ENCODE measurements around the gene ABCC4. TPM values are rescaled to one million over a fixed set of nuclear protein-coding genes. Genes with fewer than 3 reads are reported as not detected.

The ABCC4 gene, protein sequence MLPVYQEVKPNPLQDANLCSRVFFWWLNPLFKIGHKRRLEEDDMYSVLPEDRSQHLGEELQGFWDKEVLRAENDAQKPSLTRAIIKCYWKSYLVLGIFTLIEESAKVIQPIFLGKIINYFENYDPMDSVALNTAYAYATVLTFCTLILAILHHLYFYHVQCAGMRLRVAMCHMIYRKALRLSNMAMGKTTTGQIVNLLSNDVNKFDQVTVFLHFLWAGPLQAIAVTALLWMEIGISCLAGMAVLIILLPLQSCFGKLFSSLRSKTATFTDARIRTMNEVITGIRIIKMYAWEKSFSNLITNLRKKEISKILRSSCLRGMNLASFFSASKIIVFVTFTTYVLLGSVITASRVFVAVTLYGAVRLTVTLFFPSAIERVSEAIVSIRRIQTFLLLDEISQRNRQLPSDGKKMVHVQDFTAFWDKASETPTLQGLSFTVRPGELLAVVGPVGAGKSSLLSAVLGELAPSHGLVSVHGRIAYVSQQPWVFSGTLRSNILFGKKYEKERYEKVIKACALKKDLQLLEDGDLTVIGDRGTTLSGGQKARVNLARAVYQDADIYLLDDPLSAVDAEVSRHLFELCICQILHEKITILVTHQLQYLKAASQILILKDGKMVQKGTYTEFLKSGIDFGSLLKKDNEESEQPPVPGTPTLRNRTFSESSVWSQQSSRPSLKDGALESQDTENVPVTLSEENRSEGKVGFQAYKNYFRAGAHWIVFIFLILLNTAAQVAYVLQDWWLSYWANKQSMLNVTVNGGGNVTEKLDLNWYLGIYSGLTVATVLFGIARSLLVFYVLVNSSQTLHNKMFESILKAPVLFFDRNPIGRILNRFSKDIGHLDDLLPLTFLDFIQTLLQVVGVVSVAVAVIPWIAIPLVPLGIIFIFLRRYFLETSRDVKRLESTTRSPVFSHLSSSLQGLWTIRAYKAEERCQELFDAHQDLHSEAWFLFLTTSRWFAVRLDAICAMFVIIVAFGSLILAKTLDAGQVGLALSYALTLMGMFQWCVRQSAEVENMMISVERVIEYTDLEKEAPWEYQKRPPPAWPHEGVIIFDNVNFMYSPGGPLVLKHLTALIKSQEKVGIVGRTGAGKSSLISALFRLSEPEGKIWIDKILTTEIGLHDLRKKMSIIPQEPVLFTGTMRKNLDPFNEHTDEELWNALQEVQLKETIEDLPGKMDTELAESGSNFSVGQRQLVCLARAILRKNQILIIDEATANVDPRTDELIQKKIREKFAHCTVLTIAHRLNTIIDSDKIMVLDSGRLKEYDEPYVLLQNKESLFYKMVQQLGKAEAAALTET (N-terminal part only)
- 44.1 and 53.5 TPM in 2 replicates for total RNA-seq

DNA sequence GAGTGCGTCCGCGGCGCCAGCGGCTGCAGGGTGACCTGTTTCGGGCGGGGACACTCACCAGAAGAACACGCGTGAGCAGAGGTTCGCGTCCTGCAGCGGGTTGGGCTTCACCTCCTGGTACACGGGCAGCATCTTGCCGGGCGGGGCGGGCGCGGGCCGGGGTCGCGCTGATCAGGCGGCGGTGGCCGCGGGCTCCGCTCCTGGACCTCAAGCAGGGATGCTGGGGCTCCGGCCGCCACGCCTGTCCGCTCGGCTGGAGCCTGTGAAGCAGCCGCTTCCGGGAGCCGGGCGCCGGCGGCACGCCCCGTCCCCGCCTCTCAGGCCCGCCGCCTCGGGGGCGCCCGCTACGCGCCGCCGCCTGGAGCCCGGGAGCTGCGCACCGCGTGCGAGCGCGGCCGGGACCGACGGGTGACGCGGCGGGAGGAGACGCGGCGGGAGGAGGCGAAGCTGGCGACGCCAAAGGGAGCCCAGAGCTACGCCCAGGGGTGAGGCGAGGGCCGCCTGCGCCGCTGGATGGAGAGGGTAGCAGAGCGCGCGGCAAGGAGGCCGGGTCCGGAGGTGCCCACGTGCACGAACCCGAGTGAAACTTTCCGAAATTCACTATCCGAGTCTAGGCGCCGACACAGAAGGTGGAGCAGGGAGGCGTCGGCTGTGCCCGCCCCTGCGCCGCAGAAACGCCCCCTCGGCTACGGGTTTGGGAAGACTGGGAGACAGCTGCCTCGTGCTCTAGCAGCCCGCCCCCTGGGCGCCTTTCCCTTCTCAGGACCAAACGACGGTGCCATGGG lies at the start of gene ABCC4:
ABCC4 (minus strand) TSS at position 269 of the 785 bp plus-strand sequence; CDS start at position 132, 137 bp downstream.

Small RNA genes lying within 50 kb of the gene (small RNA-seq; reads per million reads assigned to genes)
- gene RNU6-62P, result not detected
- not detected for gene RNY3P8
- 1.5 reads per million, percentile 36 among the genes with 10 or more reads in this experiment for gene RNY4P27
